Stomach (tissue), 9 donors: ENCODE results near the gene DACH1. TPM values are rescaled to one million over a fixed set of nuclear protein-coding genes. Genes with fewer than 3 reads are reported as not detected.

Source experiments
- DNase-seq, 2 donors: peaks; one replicate each; pipeline versions ENCODE4 v3.0.0 to v3.0.0-alpha.2; 2013 to 2019
- H3K27ac ChIP-seq, 5 donors: fragments of 200-600 bp in 4 of 5; sonication (generic) in 4 of 5; one replicate each; pipeline ENCODE4 v1.5.1; 2013 to 2019; ENCODE audit warnings: mild to moderate bottlenecking in 1 of 5, moderate library complexity in 1 of 5
- H3K27me3 ChIP-seq, 3 donors: fragments of 200-600 bp; sonication (generic); one replicate each; pipeline ENCODE4 v1.5.1; 2017 to 2019; ENCODE audit warnings: mixed run types in 1 of 3
- H3K36me3 ChIP-seq, 4 donors: fragments of 200-600 bp; sonication (generic); 1 replicate in 3 of 4; 2 replicates in 1 of 4; pipeline ENCODE4 v1.5.1; 2016 to 2019
- H3K4me1 ChIP-seq, 4 donors: fragments of 200-600 bp; sonication (generic); one replicate each; pipeline ENCODE4 v1.5.1; 2016 to 2019
- H3K4me3 ChIP-seq, 4 donors: fragments of 200-600 bp; sonication (generic) in 3 of 4; one replicate each; pipeline ENCODE4 v1.5.1; 2016 to 2019; ENCODE audit warnings: mild to moderate bottlenecking in 1 of 4
- H3K9me3 ChIP-seq, 4 donors: fragments of 200-600 bp; sonication (generic); one replicate each; pipeline ENCODE4 v1.5.1; 2016 to 2019
- CTCF ChIP-seq, 7 experiments: fragments of 450-650 bp in 4 of 7; fragments of 200-600 bp in 3 of 7; sonication (generic) in 3 of 7; IDR thresholded peaks; one replicate each; pipeline ENCODE4 v1.5.1; 2016 to 2019; ENCODE audit warnings: antibody characterized with exemption in 7 of 7, control low read depth in 2 of 7, mild to moderate bottlenecking in 1 of 7
- EP300 ChIP-seq: sonication (generic); formaldehyde crosslinking; IDR thresholded peaks from one replicate; pipeline ENCODE4 v1.6.1; 2017; ENCODE audit warnings: antibody characterized with exemption
- POLR2A ChIP-seq, 4 donors: fragments of 450-650 bp; IDR thresholded peaks; one replicate each; pipeline ENCODE4 v1.6.1; 2016; ENCODE audit warnings: antibody characterized with exemption in 4 of 4, control low read depth in 2 of 4, mild to moderate bottlenecking in 1 of 4, moderate library complexity in 1 of 4
- POLR2AphosphoS5 ChIP-seq, 3 donors: sonication (generic); formaldehyde crosslinking; IDR thresholded peaks; one replicate each; pipeline ENCODE4 v1.6.1; 2016; ENCODE audit warnings: antibody characterized with exemption in 3 of 3
- WGBS, 5 donors: extraction: QIAGEN DNeasy Blood & Tissue Kit in 3 of 5; methylation state at CpG; one replicate each; pipeline versions ENCODE4 v1.1.5 to v1.1.7; 2013 to 2018; 5-methylcytosine and 5-hydroxymethylcytosine counted together
- intact Hi-C: fragments of 100-400 bp; cut with DNase I; formaldehyde crosslinking; loops from one replicate; pipeline ENCODE4 v1.15.1; 2023; ENCODE audit warnings: low total_unique reads
- polyA plus RNA-seq, 3 donors: library from polyadenylated mRNA; stranded (reverse); fragments of 200-250 nt; gene quantifications; one replicate each; pipeline ENCODE4 v1.2.3, GENCODE V29; 2013
- total RNA-seq, 5 donors: library from RNA; depleted of rRNA; stranded (reverse); fragments of >200 nt; gene quantifications; one replicate each; pipeline versions ENCODE4 v1.1.0 to v1.2.3, GENCODE V29; 2014 to 2016
- donor health status: healthy with polysubstance abuse.
- donor health status: Bipolar disorder and iron deficiency.
- donor health status: healthy.

Gene DACH1
- total and polyA plus RNA-seq, 8 donors, result 0.28 to 9.4 (median 2.9) TPM; not detected in 1

DNA sequence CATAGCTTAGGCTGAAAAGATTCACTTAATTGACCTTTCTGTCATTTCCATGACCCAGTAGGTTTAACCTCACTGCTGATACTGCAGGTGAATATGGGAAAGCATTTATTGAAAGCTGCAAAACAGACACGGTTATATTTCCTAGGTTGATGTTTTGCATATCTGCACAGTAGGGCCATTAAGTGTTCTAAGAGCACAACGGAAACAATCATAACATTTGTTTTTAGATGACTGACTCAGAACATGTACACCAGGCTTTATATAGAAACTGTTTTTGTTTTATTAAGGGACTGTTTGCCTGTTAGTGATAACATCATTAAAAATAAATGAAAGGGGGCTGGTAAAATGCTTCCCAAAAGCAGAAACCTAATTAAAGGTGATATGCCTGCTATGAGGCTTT is 367.8 kb downstream of the DACH1 start:
- WGBS, 5 donors, result 13 to 35% (median 32%) methylated on average over 2 of the region's 2 CpGs
- H3K27ac ChIP-seq, result no peak overlapping the region
- no peak overlapping the region for H3K4me3 ChIP-seq
- intact Hi-C loops, result no loop called here
- H3K36me3 ChIP-seq, result no peaks in the 10 kb centered on the region
- no peaks in the 10 kb centered on the region for H3K4me1 ChIP-seq
- DNase-seq, result no peak
- no peak for TF ChIP-seq EP300
- TF ChIP-seq POLR2AphosphoS5 (IDR thresholded peaks at IDR 0.05), result no peak
- TF ChIP-seq CTCF (IDR thresholded peaks at IDR 0.05), result no peak
- no peak for TF ChIP-seq POLR2A (IDR thresholded peaks at IDR 0.05)
- H3K27me3 ChIP-seq, result no peaks in the 10 kb centered on the region
- H3K9me3 ChIP-seq, result no peaks in the 10 kb centered on the region

- Histone ChIP-seq H3K9me3 (peaks cover 0 to 5% (median 0%) of the 10 kb centered on the region in 4 donors), H3K4me1 (no peaks in the 10 kb centered on the region), H3K27ac (no peak overlapping the region), H3K4me3 (no peak overlapping the region), H3K27me3 (no peaks in the 10 kb centered on the region), H3K36me3 (no peaks in the 10 kb centered on the region)
- DNase-seq, result no peak
- TF ChIP-seq CTCF (IDR thresholded peaks at IDR 0.05) (no peak), POLR2AphosphoS5 (IDR thresholded peaks at IDR 0.05) (no peak), EP300 (no peak), POLR2A (IDR thresholded peaks at IDR 0.05) (no peak)
- 67 to 92% (median 84%) methylated on average over 2 of the region's 2 CpGs for WGBS, 5 donors
- intact Hi-C loops, result no loop called here
These were observed 373.8 kb downstream of the DACH1 start for GRCh38 chr13:71493189-71493588.

DNA sequence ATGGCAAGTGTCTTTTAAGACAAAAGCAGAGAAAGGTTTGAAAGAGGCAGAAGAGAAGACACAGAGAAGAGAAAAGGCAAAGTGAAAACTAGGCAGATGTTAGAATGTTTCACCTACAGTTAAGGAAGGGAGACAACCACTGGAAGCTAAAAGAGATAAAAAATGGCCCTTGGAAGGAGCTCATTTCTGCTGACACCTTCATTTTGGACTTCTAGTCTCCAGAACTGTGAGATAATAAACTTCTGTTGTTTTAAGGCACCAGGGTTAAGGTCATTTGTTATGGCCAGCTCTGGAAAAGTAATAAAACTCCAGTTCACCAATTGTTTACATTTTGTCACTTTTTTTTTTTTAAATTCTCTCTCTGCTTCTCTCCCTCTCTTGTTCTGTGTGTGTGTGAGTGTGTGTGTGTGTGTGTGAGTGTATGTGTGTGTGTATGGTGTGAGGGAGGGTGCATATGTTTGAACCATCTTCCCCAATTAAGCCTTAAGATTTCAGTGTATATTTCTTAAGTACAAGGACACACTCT is 374.6 kb downstream of the DACH1 start:
- no peaks in the 10 kb centered on the region for H3K36me3 ChIP-seq
- TF ChIP-seq EP300 (no peak), POLR2AphosphoS5 (IDR thresholded peaks at IDR 0.05) (no peak), POLR2A (IDR thresholded peaks at IDR 0.05) (no peak), CTCF (IDR thresholded peaks at IDR 0.05) (no peak)
- no peaks in the 10 kb centered on the region for H3K27me3 ChIP-seq

DNA sequence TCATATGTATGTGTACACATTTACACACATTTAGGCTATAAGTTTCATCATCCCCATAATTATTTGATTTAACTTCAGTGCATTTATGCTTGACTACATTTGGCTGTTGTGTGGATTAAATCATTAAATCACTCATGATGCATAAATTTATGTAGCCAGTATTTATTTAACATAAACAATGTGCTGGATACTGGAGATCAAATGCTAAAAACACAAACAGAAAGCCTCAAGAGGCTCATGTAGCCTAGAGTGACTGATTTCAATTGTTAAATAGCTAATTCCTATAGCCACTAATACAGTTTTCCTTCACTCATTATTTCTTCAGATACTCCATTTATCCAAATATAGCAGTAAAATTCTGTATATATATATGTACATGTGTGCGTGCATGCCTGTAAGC is 376.0 kb downstream of the DACH1 start:
- DNase-seq, result no peak
- intact Hi-C loops, result no loop called here
- Histone ChIP-seq H3K9me3 (peaks cover 0 to 5% (median 0%) of the 10 kb centered on the region in 4 donors), H3K4me1 (no peaks in the 10 kb centered on the region), H3K36me3 (no peaks in the 10 kb centered on the region), H3K27ac (no peak overlapping the region), H3K27me3 (no peaks in the 10 kb centered on the region), H3K4me3 (no peak overlapping the region)
- TF ChIP-seq POLR2AphosphoS5 (IDR thresholded peaks at IDR 0.05) (no peak), CTCF (IDR thresholded peaks at IDR 0.05) (no peak), EP300 (no peak)
- 90 to 100% (median 94%) methylated on average over 1 of the region's 1 CpG for WGBS, 5 donors

More for the DNA sequence above, 374.6 kb downstream of the DACH1 start:
- intact Hi-C loops, result no loop called here
- Histone ChIP-seq H3K9me3 (peaks cover 0 to 5% (median 0%) of the 10 kb centered on the region in 4 donors), H3K4me1 (no peaks in the 10 kb centered on the region), H3K4me3 (no peak overlapping the region), H3K27ac (no peak overlapping the region)
- DNase-seq, result no peak
